ENCODE results near the gene OR4E2. TPM values are rescaled to one million over a fixed set of nuclear protein-coding genes. Genes with fewer than 3 reads are reported as not detected.
"Not testable (repeated sequence)": the region's sequence is repeated elsewhere in the genome, so short reads cannot be mapped to it uniquely, and the experiment has no call there.

Gene OR4E2
- total RNA-seq, 2 donors from 2014 or later: not detected

- Histone ChIP-seq H3K4me3 (no peak within 1 kb of the TSS), H3K9me3 (peaks cover 0 to 9% of the 10 kb centered on the region in 2 donors), H3K27ac (no peak within 1 kb of the TSS), H3K36me3 (no peaks in the 10 kb centered on the region), H3K27me3 (no peaks in the 10 kb centered on the region), H3K4me1 (no peaks in the 10 kb centered on the region)
- DNase-seq (ENCODE audit: low spot score): no peak
- no peak for TF ChIP-seq CTCF (IDR thresholded peaks at IDR 0.05)
These were observed 20.1 kb downstream of the OR4E2 start, which contains the start of gene OR4E1 for GRCh38 chr14:21673718-21674117. OR4E1 (minus strand) TSS chr14:21673818; CDS start chr14:21670935, 2,883 bp downstream.

GRCh38 chr14:21675566-21675965, 21.9 kb downstream of the OR4E2 start:
- DNase-seq (ENCODE audit: low spot score): no peak
- Histone ChIP-seq H3K36me3 (no peaks in the 10 kb centered on the region), H3K4me1 (no peaks in the 10 kb centered on the region), H3K27ac (no peak overlapping the region), H3K4me3 (no peak overlapping the region), H3K27me3 (no peaks in the 10 kb centered on the region), H3K9me3 (peaks cover 0 to 9% of the 10 kb centered on the region in 2 donors)
- TF ChIP-seq CTCF (IDR thresholded peaks at IDR 0.05): no peak

GRCh38 chr14:21680072-21680471, 26.4 kb downstream of the OR4E2 start:
- peaks cover 0 to 9% of the 10 kb centered on the region in 2 donors for H3K9me3 ChIP-seq
- no peaks in the 10 kb centered on the region for H3K4me1 ChIP-seq
- no peak overlapping the region for H3K4me3 ChIP-seq
- TF ChIP-seq CTCF (IDR thresholded peaks at IDR 0.05): no peak
- H3K27me3 ChIP-seq: no peaks in the 10 kb centered on the region
- H3K27ac ChIP-seq: no peak overlapping the region
- no peaks in the 10 kb centered on the region for H3K36me3 ChIP-seq
- no peak for DNase-seq (ENCODE audit: low spot score)

GRCh38 chr14:21686468-21686867, 32.8 kb downstream of the OR4E2 start:
- no peaks in the 10 kb centered on the region for H3K9me3 ChIP-seq
- TF ChIP-seq CTCF (IDR thresholded peaks at IDR 0.05): no peak
- H3K36me3 ChIP-seq: no peaks in the 10 kb centered on the region
- no peak overlapping the region for H3K4me3 ChIP-seq
- no peaks in the 10 kb centered on the region for H3K27me3 ChIP-seq
- H3K4me1 ChIP-seq: no peaks in the 10 kb centered on the region
- DNase-seq (ENCODE audit: low spot score): no peak
- no peak overlapping the region for H3K27ac ChIP-seq

GRCh38 chr14:21694425-21694824, 40.8 kb downstream of the OR4E2 start:
- TF ChIP-seq CTCF (IDR thresholded peaks at IDR 0.05): no peak
- H3K27me3 ChIP-seq: no peaks in the 10 kb centered on the region
- no peaks in the 10 kb centered on the region for H3K36me3 ChIP-seq
- DNase-seq (ENCODE audit: low spot score): no peak
- no peak overlapping the region for H3K4me3 ChIP-seq
- no peak overlapping the region for H3K27ac ChIP-seq
- no peaks in the 10 kb centered on the region for H3K4me1 ChIP-seq
- no peaks in the 10 kb centered on the region for H3K9me3 ChIP-seq

GRCh38 chr14:21697662-21698061, 44.0 kb downstream of the OR4E2 start:
- H3K27ac ChIP-seq; H3K36me3 ChIP-seq; DNase-seq (ENCODE audit: low spot score); H3K4me3 ChIP-seq; H3K27me3 ChIP-seq; H3K9me3 ChIP-seq; H3K4me1 ChIP-seq: not testable (repeated sequence)

- DNase-seq (ENCODE audit: low spot score); H3K4me3 ChIP-seq; H3K27ac ChIP-seq: not testable (repeated sequence)
These were observed 44.9 kb downstream of the OR4E2 start for GRCh38 chr14:21698538-21698937.

More at GRCh38 chr14:21698538-21698937, 44.9 kb downstream of the OR4E2 start:
- not testable (repeated sequence) for H3K4me1 ChIP-seq, H3K27me3 ChIP-seq, H3K36me3 ChIP-seq, H3K9me3 ChIP-seq

Measured in right atrium auricular region (tissue), 2 donors.